Fibroblast of lung (primary cell): ENCODE measurements around the gene PLXNA2. TPM values are rescaled to one million over a fixed set of nuclear protein-coding genes. Genes with fewer than 3 reads are reported as not detected.

Experiments used
- DNase-seq, 2 donors: peaks; one replicate each; pipeline versions ENCODE4 v3.0.0 to v3.0.0-alpha.2; 2010; ENCODE audit warnings: low read depth in 2 of 2
- H2AFZ ChIP-seq: 2 replicates; pipeline ENCODE4 v1.5.1; 2012; ENCODE audit warnings: low read length, control low read depth, inconsistent platforms
- H3K27ac ChIP-seq: 2 replicates; pipeline ENCODE4 v1.5.1; 2011; ENCODE audit warnings: low read length, control low read depth; ENCODE audit not compliant: insufficient read depth
- H3K27me3 ChIP-seq: 2 replicates; pipeline ENCODE4 v1.5.1; 2011; ENCODE audit warnings: mild to moderate bottlenecking, low read length; ENCODE audit not compliant: control insufficient read depth, insufficient read depth
- H3K36me3 ChIP-seq: 2 replicates; pipeline ENCODE4 v1.5.1; 2011; ENCODE audit warnings: low read length; ENCODE audit not compliant: control insufficient read depth, insufficient read depth
- H3K4me1 ChIP-seq: 2 replicates; pipeline ENCODE4 v1.5.1; 2011; ENCODE audit warnings: low read length; ENCODE audit not compliant: control insufficient read depth, insufficient read depth; ENCODE audit errors: extremely low read depth
- H3K4me2 ChIP-seq: 2 replicates; pipeline ENCODE4 v1.5.1; 2011; ENCODE audit warnings: low read length, control low read depth; ENCODE audit not compliant: insufficient read depth; ENCODE audit errors: extremely low read depth
- H3K4me3 ChIP-seq, 4 experiments: fragments of 200-600 bp in 1 of 4; sonication (generic) in 1 of 4; replicated peaks in 1 of 4; 2 replicates each; pipeline ENCODE4 v1.5.1; 2011 to 2016; ENCODE audit warnings: low read length in 4 of 4, low read depth in 3 of 4, mild to moderate bottlenecking in 3 of 4, control low read depth in 2 of 4, inconsistent platforms in 1 of 4, mixed read lengths in 1 of 4; ENCODE audit not compliant: insufficient read depth in 1 of 4; ENCODE audit errors: control extremely low read depth in 1 of 4
- H3K79me2 ChIP-seq: 2 replicates; pipeline ENCODE4 v1.5.1; 2012; ENCODE audit warnings: mild to moderate bottlenecking, low read length, inconsistent platforms; ENCODE audit not compliant: control insufficient read depth, insufficient read depth
- H3K9ac ChIP-seq: 2 replicates; pipeline ENCODE4 v1.5.1; 2011; ENCODE audit warnings: mild to moderate bottlenecking, low read length, control low read depth; ENCODE audit not compliant: insufficient read depth
- H3K9me3 ChIP-seq: 2 replicates; pipeline ENCODE4 v1.5.1; 2012; ENCODE audit warnings: low read depth, low read length; ENCODE audit not compliant: control insufficient read depth, insufficient read depth
- H4K20me1 ChIP-seq: 2 replicates; pipeline ENCODE4 v1.5.1; 2011; ENCODE audit warnings: low read length; ENCODE audit not compliant: control insufficient read depth, insufficient read depth; ENCODE audit errors: extremely low read depth
- CTCF ChIP-seq, 2 donors: IDR thresholded peaks in 1 of 2; conservative IDR thresholded peaks in 1 of 2; 1 replicate in 1 of 2; 2 replicates in 1 of 2; pipeline ENCODE4 v1.5.1; 2011 to 2012; ENCODE audit warnings: low read length in 2 of 2, control low read depth in 1 of 2, inconsistent platforms in 1 of 2, low read depth in 1 of 2, mild to moderate bottlenecking in 1 of 2
- EZH2 ChIP-seq: IDR thresholded peaks from 2 replicates; pipeline ENCODE4 v1.5.1; 2012; ENCODE audit warnings: low read length, control low read depth, mild to moderate bottlenecking; ENCODE audit errors: missing control alignments
- polyA plus RNA-seq, 2 donors: library from polyadenylated mRNA; depleted of rRNA in 1 of 2; stranded (reverse) in 1 of 2; unstranded in 1 of 2; fragments of >200 nt; gene quantifications; 2 replicates each; pipeline ENCODE4 v1.2.1, GENCODE V29; 2011 to 2012; ENCODE audit warnings: missing spikeins in 1 of 2
- total RNA-seq: library from RNA; depleted of rRNA; stranded (reverse); fragments of >200 nt; gene quantifications from 2 replicates; pipeline ENCODE4 v1.2.1, GENCODE V29; 2014

The PLXNA2 gene
- total and polyA plus RNA-seq, 2 donors (not counting 1 experiment from before 2014, with no cell fraction given) = 0.43 to 2.0 TPM

- Histone ChIP-seq H3K79me2 (no peaks in the 10 kb centered on the region), H3K9ac (no peak overlapping the region), H3K9me3 (no peaks in the 10 kb centered on the region), H3K4me2 (no peak overlapping the region), H3K36me3 (no peaks in the 10 kb centered on the region), H3K27me3 (no peaks in the 10 kb centered on the region), H3K27ac (no peak overlapping the region), H3K4me1 (no peaks in the 10 kb centered on the region), H2AFZ (no peak overlapping the region), H4K20me1 (no peaks in the 10 kb centered on the region), H3K4me3 (no peak overlapping the region)
- TF ChIP-seq CTCF (conservative IDR thresholded peaks at IDR 0.05 in 1 of 2, IDR thresholded peaks at IDR 0.05 in 1 of 2; ENCODE audit: low read depth in 1 of 2, low read length in 2 of 2) (no peak), EZH2 (no peak)
- DNase-seq = no peak
These were observed 114.7 kb downstream of the PLXNA2 start for GRCh38 chr1:208129487-208129886.

- no peaks in the 10 kb centered on the region for H3K79me2 ChIP-seq
- H3K36me3 ChIP-seq = no peaks in the 10 kb centered on the region
- DNase-seq = no peak
- H3K4me2 ChIP-seq = no peak overlapping the region
- no peak for TF ChIP-seq CTCF (conservative IDR thresholded peaks at IDR 0.05 in 1 of 2, IDR thresholded peaks at IDR 0.05 in 1 of 2; ENCODE audit: low read depth in 1 of 2, low read length in 2 of 2)
- no peak for TF ChIP-seq EZH2
- H3K9me3 ChIP-seq = no peaks in the 10 kb centered on the region
- no peaks in the 10 kb centered on the region for H3K27me3 ChIP-seq
- H3K4me1 ChIP-seq = no peaks in the 10 kb centered on the region
- no peak overlapping the region for H3K4me3 ChIP-seq
- H3K9ac ChIP-seq = no peak overlapping the region
- no peak overlapping the region for H2AFZ ChIP-seq
- H3K27ac ChIP-seq = no peak overlapping the region
- no peaks in the 10 kb centered on the region for H4K20me1 ChIP-seq
These were observed 115.1 kb downstream of the PLXNA2 start for GRCh38 chr1:208129060-208129459.

- Histone ChIP-seq H3K9me3 (no peaks in the 10 kb centered on the region), H2AFZ (no peak overlapping the region), H3K79me2 (no peaks in the 10 kb centered on the region), H3K27ac (no peak overlapping the region), H3K4me2 (no peak overlapping the region), H4K20me1 (no peaks in the 10 kb centered on the region), H3K4me1 (no peaks in the 10 kb centered on the region), H3K36me3 (no peaks in the 10 kb centered on the region), H3K4me3 (no peak overlapping the region), H3K9ac (no peak overlapping the region), H3K27me3 (no peaks in the 10 kb centered on the region)
- no peak for TF ChIP-seq CTCF (conservative IDR thresholded peaks at IDR 0.05 in 1 of 2, IDR thresholded peaks at IDR 0.05 in 1 of 2; ENCODE audit: low read depth in 1 of 2, low read length in 2 of 2)
- no peak for TF ChIP-seq EZH2
- no peak for DNase-seq
These were observed 116.2 kb downstream of the PLXNA2 start for GRCh38 chr1:208127792-208128529.
